Measurements from ENCODE around the gene CENPA.
"Not testable (repeated sequence)": the region's sequence is repeated elsewhere in the genome, so short reads cannot be mapped to it uniquely, and the experiment has no call there.

Gene CENPA

DNA sequence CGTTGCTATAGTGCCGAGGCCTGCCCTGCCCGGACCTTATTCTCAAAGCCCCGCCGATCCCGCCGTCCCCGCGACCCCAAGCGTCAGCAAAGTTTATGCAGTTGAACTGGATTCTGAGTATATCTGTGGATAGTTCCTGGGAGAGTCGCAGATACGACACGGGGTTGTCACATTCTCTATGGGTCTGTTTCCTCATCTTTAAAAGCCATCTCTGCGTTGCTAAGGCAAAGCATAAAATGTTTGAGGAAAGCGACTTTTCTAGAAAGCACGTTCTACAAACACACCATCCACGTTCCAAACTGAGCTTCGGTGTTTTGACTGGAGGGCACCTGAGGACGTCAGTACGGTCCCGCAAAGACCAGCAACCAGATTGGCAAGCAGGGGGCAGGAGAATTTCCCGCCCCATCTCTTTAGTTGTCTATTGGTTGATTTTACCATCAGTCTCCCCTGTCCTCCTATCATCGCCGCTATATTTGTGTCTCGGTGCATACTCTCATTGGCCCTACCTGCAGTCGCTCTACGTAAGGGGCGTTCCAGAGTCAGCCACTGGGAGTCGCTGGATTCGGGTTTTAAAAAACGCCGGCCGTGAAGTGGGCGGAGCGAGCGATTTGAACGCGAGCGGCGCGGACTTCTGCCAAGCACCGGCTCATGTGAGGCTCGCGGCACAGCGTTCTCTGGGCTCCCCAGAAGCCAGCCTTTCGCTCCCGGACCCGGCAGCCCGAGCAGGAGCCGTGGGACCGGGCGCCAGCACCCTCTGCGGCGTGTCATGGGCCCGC lies at the start of gene CENPA:
TSS of gene CENPA (plus strand) at position 626 of the 776 bp plus-strand sequence. CDS start at position 767, 141 bp downstream.
- DNase-seq, result peak; percentile 98

DNA sequence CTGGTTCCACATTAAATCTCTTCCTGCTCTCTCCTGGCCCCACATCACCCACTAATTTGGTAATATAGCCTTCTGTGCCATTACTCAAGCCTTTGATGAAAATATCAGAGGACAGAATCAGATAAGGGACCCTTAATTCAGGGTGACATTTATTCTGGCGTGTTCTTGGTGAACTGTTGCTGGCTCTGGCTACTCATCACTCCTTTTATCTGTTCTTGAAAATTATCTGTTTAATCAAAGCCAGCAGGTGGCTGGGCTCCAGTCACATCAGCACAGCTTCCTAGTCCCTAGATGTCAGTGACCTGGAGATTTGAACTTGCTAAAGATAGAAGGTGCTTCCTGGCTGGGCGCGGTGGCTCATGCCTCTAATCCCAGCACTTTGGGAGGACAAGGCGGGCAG lies 48.6 kb upstream of the CENPA start:
- no peak for DNase-seq

GRCh38 chr2:26738481-26738880 lies 47.4 kb upstream of the CENPA start:
- no peak for DNase-seq

- DNase-seq, result no peak
Measured at GRCh38 chr2:26739514-26739913, 46.3 kb upstream of the CENPA start.

- DNase-seq, result no peak
Measured at GRCh38 chr2:26740346-26740745, 45.5 kb upstream of the CENPA start.

DNA sequence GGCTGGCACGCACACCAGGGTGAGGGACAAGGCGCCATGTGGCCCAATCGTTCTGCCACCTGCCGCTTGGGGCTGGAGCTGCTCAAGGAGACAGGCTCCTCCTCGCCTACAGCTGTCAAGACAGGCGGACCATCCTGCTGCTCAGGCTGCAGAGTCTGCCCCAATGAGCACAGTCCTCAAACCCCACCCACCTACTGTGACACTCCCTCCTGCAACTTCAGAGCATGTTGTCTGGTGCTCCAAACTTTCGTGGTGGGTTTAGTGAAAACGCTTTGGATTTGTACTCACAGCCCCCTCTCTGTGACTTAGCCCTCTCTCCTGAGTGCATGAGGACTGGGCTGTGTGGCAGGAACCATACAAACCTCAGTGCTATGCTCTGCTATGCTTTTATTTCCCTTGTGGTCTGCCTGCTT lies 45.0 kb upstream of the CENPA start:
- DNase-seq, result no peak

DNA sequence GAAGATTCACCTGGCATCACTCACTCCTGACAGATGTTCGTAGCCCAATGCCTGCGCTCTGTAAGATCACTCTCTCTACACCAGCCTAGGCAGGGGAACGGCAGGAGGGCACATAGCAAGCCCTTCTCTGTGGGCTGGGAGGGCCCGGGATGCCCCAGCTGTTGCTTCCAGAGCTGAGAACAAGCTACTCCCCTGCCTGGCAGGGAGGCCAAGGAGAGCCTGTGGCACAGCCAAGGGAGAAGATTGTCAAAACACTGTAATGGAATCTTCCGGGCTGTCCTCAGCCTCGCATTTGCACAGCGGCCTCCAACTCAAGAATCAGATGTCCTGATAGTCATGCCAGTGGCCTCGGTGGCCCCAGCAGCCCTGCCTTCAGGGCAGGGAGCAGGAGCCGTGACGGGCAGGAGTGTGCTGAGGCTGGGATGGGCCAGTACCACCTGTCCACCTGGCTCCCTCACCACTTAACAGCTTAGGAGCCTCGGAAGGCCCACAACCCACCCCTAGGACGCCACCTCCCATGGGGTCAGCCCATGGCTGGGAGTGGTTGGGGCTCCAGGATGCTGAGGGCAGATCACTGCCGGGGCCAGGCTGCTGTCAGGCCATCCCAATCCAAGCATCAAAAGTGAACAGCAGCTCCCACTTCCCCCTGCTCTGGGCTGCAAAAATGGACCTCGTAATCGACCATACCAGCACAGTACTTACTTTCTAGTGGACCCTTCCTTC lies 43.6 kb upstream of the CENPA start:
- DNase-seq, result no peak

DNA sequence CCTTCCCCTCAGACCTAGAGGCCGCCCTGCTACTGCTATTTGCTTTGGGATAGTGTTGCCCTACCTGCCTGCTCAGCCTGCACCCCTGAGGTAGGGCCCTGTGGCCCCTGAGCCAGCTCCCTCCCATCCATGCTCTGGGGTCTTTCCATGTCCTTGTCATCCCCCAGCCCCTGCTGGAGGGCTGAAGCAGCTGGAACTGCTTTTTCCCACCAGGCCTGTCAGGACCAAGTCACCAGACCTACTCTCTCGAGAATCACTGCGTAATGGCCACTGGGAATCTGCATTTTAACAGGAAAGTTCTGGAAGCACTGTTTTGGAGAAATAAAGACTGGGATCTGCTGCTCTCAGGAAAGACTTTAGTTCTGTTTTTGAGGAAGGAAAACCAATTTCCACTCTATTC lies 42.0 kb upstream of the CENPA start:
- no peak for DNase-seq

DNA sequence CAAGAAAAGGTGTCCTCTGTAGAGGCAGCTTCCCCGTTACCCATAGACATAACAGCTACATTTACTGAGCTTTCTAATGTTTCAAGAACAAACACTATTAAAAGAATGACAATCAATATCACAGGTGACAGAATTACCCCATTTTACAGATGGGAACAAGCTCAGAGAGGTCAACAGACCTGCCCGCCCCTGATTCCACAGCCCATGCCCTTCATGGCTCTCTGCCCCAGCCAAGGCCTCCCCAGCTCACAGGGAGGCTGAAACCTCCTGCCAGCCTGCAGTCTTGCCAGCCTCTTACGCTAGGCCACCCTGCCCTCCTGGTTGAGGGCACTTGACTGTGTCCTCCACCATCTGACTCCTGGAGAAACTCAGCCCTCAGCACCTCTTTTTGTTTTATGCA lies 40.9 kb upstream of the CENPA start:
- no peak for DNase-seq

GRCh38 chr2:26745609-26746327 lies 40.1 kb upstream of the CENPA start:
- DNase-seq, result peak; percentile 69

- DNase-seq, result no peak
Measured at GRCh38 chr2:26746934-26747333, 38.9 kb upstream of the CENPA start.

DNA sequence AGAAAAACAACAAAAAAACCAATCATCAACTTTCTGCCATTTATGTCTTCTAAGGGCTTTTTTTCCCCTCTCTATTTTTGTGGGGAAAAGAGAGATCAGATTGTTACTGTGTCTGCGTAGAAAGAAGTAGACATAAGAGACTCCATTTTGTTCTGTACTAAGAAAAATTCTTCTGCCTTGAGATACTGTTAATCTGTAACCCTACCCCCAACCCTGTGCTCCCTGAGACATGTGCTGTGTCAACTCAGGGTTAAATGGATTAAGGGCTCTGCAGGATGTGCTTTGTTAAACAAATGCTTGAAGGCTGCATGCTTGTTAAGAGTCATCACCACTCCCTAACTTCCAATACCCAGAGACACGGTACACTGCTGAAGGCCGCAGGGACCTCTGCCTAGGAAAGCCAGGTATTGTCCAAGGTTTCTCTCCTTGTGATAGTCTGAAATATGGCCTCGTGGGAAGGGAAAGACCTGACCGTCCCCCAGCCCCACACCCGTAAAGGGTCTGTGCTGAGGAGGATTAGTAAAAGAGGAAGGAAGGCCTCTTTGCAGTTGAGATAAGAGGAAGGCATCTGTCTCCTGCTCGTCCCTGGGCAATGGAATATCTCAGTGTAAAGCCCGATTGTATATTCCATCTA lies 36.0 kb upstream of the CENPA start:
- DNase-seq, result peak; percentile 46

GRCh38 chr2:26750467-26750866 lies 35.4 kb upstream of the CENPA start:
- not testable (repeated sequence) for DNase-seq

GRCh38 chr2:26752656-26753055 lies 33.2 kb upstream of the CENPA start:
- peak; percentile 32 for DNase-seq

GRCh38 chr2:26754539-26754938 lies 31.3 kb upstream of the CENPA start:
- no peak for DNase-seq

DNA sequence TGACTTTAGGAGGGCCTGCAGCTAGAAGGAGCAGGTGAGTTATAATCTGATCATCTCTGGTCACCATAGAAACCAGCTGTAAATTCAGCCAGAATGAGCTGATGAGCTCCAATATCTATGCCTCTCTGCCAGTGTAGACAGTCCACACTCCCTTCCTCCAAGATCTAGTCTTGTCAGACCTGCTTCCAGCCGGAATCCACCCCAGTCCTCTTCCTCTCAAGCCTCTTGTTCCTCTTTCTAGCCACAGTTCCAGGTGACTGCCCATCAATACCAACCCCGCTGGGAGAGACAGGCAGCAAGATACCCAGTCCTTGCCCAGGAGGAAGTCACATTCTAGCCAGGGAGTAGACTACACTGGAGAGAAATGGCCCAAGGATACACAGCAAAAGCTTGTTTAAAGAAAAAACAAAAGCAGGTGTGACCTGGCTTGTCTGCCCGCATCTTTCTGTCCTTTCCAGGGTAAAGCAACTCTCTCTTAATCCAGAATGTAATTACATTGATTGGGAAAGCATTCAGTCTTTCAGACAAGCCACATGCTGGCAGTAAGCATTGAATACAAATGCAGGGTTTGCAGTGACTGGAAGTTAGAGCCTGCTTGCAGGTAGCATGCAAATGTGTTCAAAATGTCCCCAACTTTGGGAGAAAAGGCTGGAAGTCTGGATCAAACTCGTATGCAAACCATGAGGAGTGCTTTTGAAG lies 30.7 kb upstream of the CENPA start:
- DNase-seq, result peak; percentile 85

GRCh38 chr2:26756337-26756736 lies 29.5 kb upstream of the CENPA start:
- DNase-seq, result no peak

GRCh38 chr2:26757873-26758789 lies 27.7 kb upstream of the CENPA start:
- peak; percentile 5 for DNase-seq

GRCh38 chr2:26758790-26759321 lies 27.0 kb upstream of the CENPA start:
- DNase-seq, result no peak

GRCh38 chr2:26759845-26760244 lies 26.0 kb upstream of the CENPA start:
- DNase-seq, result no peak

GRCh38 chr2:26760991-26761390 lies 24.9 kb upstream of the CENPA start:
- not testable (repeated sequence) for DNase-seq

Measured in NCI-H69 (cell line).